GM19438 (cell line): ENCODE results near the gene OR1K1.
"Not testable (repeated sequence)": the region's sequence is repeated elsewhere in the genome, so short reads cannot be mapped to it uniquely, and the experiment has no call there.

Experiments used
- ATAC-seq: cut with Tn5 transposase; IDR thresholded peaks from one replicate; pipeline ENCODE4 v1.9.1; 2021; ENCODE audit warnings: low read depth; ENCODE audit not compliant: unreplicated experiment

The OR1K1 gene, protein sequence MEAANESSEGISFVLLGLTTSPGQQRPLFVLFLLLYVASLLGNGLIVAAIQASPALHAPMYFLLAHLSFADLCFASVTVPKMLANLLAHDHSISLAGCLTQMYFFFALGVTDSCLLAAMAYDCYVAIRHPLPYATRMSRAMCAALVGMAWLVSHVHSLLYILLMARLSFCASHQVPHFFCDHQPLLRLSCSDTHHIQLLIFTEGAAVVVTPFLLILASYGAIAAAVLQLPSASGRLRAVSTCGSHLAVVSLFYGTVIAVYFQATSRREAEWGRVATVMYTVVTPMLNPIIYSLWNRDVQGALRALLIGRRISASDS

GRCh38 chr9:122800066-122801060 is at the start of gene OR1K1:
Gene OR1K1, plus strand, starts transcription at chr9:122800123. Its CDS starts 0 bp downstream, at chr9:122800123.
- ATAC-seq, result no peak

DNA sequence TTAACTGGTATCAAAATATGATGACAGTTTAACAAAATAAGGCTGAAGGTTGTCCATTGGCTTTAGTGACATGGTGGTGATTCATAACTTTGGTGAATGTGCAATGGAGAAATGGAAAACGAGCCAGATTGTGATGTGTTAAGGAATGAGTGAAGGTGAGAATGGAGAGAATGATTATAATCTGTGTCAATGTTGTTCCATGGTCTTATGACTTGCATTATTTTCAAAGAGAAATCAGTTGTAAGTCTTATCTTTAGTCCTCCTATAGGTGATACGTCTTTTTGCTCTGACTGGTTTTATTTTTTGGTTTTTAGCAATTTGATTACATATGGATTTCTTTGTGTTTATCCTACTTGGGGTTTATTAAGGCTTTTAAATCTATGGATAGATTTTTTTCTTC is 45.1 kb upstream of the OR1K1 start:
- no peak for ATAC-seq

DNA sequence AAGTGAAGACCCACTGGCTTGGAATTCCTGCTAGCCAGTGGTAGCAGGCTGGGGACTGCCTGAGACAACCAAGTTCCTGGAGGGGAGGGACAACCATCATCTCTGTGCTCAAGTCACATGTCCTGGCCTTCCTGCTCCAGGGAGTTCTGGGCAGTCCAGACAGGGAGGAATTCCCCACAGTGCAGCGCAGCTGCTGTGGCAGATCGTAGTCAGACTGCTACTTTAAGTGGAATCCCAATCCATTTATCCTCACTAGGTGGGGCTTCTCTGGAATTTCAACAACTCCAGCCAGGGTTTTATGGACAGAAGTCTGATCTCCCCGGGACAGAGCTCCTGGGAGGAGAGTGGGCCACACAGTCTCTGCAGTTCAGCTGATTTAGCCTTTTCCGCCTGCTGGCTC is 32.1 kb upstream of the OR1K1 start:
- ATAC-seq, result no peak

- ATAC-seq, result no peak
Observed at GRCh38 chr9:122777052-122777451, 22.9 kb upstream of the OR1K1 start.

GRCh38 chr9:122777935-122778627 is 21.8 kb upstream of the OR1K1 start:
- no peak for ATAC-seq

DNA sequence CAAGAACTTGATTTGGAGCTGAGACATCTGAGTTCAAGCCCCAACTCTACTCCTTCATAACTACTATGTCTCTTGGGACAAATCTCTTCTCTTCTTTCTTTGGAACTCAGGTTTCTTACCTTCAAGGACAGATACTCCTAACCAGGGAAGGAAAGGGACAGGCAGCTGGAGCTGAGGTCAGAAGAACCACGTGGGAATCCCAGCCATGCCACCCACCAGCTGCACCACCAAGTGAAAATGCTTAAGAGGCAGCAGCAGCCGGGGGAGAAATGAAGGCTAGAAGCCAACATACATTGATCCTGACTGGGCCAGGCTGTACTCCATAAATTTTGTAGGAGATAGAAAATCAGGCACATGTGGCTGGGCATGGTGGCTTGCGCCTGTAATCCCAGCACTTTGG is 20.7 kb upstream of the OR1K1 start:
- no peak for ATAC-seq

- ATAC-seq, result no peak
Observed at GRCh38 chr9:122780026-122780425, 19.9 kb upstream of the OR1K1 start.

- ATAC-seq, result no peak
Observed at GRCh38 chr9:122781671-122782070, 18.3 kb upstream of the OR1K1 start.

DNA sequence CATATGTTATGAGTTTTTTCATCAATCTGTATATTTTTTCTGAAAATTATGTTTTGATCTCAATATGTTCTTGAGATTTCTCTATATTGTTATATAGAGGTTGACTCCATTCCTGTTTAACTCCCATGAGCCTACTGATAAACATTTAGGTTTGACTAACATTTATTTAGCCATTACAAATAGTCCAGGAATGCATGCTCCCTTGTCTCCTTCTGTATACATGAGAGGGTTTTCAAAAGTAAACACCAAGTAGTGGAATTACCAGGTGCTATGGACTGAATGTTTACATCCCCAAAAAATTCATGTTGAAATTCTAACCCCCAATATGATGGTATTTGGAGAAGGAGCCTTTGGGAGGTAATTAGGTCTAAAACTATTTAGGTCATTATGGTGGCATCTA is 14.7 kb upstream of the OR1K1 start:
- ATAC-seq, result no peak

DNA sequence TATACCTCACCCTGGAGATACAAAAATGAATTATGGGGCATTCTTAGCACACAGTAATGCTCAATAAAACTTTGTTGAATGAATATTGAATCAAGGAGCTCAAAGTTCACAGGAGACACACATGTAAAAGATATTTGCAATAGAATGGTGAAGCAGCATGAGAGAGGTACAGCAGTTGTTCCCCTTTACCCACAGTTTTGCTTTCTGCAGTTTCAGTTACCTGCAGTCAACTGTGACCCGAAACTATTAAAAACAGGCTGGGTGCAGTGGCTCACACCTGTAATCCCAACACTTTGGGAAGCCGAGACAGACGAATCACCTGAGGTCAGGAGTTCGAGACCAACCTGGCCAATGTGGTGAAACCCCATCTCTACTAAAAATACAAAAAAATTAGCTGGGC is 13.6 kb upstream of the OR1K1 start:
- ATAC-seq, result no peak

DNA sequence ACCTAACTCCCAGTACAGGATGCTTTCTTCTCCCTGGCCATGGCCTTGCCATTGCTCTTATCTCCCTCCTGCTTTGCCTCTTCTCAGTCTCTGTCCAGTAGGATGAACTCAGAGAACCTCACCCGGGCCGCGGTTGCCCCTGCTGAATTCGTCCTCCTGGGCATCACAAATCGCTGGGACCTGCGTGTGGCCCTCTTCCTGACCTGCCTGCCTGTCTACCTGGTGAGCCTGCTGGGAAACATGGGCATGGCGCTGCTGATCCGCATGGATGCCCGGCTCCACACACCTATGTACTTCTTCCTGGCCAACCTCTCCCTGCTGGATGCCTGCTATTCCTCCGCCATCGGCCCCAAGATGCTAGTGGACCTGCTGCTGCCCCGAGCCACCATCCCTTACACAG is 11.1 kb upstream of the OR1K1 start, which contains the start of gene OR5C1:
Gene OR5C1, plus strand, starts transcription at position 103 of the 400 bp plus-strand sequence. Its CDS starts 0 bp downstream, at position 103.
- ATAC-seq, result no peak

- ATAC-seq, result no peak
Observed at GRCh38 chr9:122789256-122790046, 10.5 kb upstream of the OR1K1 start.

DNA sequence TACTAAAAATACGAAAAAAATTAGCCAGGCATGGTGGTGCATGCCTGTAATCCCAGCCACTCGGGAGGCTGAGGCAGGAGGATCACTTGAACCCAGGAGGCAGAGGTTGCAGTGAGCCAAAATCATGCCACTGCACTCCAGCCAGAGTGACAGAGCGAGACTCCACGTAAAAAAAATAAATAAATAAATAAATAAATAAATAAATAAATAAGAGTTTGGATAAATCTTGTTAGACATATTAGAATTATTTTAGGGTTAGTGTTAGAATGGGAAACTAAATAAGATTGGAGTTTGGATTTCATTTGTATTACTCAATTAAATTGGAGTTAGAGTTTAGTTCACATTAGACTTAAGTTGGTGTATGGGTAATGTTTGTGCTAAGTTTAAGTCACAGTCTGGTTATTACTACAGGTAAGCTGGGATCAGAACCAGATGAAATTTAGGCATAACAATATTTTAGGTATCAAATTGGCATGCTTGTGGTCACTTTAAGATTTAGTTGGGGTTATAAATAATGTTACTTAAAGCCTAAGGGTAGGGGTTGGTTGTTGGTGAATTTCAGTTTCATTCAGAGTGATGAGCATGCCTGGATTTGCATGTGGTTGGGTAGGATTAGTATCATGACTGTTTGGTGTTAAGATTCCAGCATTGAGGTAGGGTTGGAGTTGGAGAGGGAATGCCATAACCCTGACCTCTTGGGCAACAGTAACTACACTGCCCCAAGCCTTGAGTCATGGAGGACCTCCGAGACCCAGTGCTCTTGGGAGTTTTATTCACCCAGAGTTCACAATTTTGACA is 7.9 kb upstream of the OR1K1 start:
- ATAC-seq, result no peak

- ATAC-seq, result no peak
Observed at GRCh38 chr9:122797316-122798063, 2.4 kb upstream of the OR1K1 start.

DNA sequence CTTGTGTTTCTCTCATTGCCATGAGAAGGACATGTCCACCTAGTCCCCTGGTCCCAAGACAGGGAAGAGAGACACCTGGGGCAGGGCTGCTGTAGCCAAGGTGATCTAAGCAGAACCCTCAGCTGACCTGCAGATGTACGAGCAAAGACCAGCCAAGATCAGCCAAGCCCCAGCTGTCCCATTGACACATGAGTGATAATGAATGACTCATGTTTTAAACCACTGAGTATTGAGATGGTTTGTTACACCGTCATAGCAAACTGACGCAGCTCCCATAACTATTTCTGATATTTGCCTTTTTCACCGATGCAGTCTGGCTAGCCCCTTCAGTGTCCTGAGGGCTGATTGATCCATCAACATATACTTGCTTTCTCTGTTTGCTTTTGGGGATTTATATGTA is 6.7 kb downstream of the OR1K1 start:
- no peak for ATAC-seq

GRCh38 chr9:122807271-122807900 is 7.5 kb downstream of the OR1K1 start:
- no peak for ATAC-seq

GRCh38 chr9:122808141-122808540 is 8.2 kb downstream of the OR1K1 start:
- ATAC-seq, result no peak

DNA sequence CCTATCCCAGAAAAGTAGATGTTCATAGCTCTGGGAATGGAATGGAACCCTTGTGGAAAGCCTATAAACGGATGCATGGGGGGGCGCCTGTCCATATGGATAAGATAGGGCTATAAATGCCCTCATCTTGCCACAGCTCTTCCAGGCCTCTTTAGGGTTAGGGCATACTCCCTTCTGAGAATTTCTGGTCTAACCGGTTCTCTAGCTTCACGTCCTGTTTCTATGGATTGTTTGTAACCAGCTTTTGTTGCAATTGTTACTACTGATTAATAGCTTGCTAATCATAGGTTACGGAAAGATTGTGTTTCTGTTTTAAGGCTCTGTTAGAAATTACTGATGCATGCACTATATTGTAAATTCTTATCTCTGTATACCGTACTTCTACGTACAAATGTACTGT is 9.3 kb downstream of the OR1K1 start:
- ATAC-seq, result not testable (repeated sequence)
